Measurements from ENCODE around the gene FBXO47. TPM values are rescaled to one million over a fixed set of nuclear protein-coding genes. Genes with fewer than 3 reads are reported as not detected.

The FBXO47 gene
- total RNA-seq = not detected in 2 replicates

- DNase-seq (ENCODE audit: low read depth in 2 of 2) = peak; percentile 84 to 85
These were observed at the start of gene FBXO47 for GRCh38 chr17:38967290-38967738. Gene FBXO47 (minus strand): TSS chr17:38967403. CDS start chr17:38963025, 4,378 bp downstream.

GRCh38 chr17:39016193-39017153 lies 49.3 kb upstream of the FBXO47 start:
- DNase-seq (ENCODE audit: low read depth in 2 of 2) = peak; percentile 15 to 24

- no peak for DNase-seq (ENCODE audit: low read depth in 2 of 2)
These were observed 48.3 kb upstream of the FBXO47 start for GRCh38 chr17:39015546-39015935.

- DNase-seq (ENCODE audit: low read depth in 2 of 2) = no peak
These were observed 47.8 kb upstream of the FBXO47 start for GRCh38 chr17:39014795-39015545.

GRCh38 chr17:39014044-39014794 lies 47.0 kb upstream of the FBXO47 start:
- peak in 1 of 2 donors; percentile 65 for DNase-seq (ENCODE audit: low read depth in 2 of 2)

- no peak for DNase-seq (ENCODE audit: low read depth in 2 of 2)
These were observed 45.5 kb upstream of the FBXO47 start for GRCh38 chr17:39012725-39013124.

- DNase-seq (ENCODE audit: low read depth in 2 of 2) = no peak
These were observed 44.8 kb upstream of the FBXO47 start for GRCh38 chr17:39011907-39012468.

- no peak for DNase-seq (ENCODE audit: low read depth in 2 of 2)
These were observed 42.4 kb upstream of the FBXO47 start for GRCh38 chr17:39009581-39010001.

- DNase-seq (ENCODE audit: low read depth in 2 of 2) = no peak
These were observed 41.4 kb upstream of the FBXO47 start for GRCh38 chr17:39008633-39009032.

GRCh38 chr17:39002991-39003715 lies 36.0 kb upstream of the FBXO47 start:
- DNase-seq (ENCODE audit: low read depth in 2 of 2) = peak in 1 of 2 donors; percentile 54

- peak in 1 of 2 donors; percentile 59 for DNase-seq (ENCODE audit: low read depth in 2 of 2)
These were observed 34.8 kb upstream of the FBXO47 start for GRCh38 chr17:39001703-39002637.

- no peak for DNase-seq (ENCODE audit: low read depth in 2 of 2)
These were observed 32.9 kb upstream of the FBXO47 start for GRCh38 chr17:39000021-39000601.

- no peak for DNase-seq (ENCODE audit: low read depth in 2 of 2)
These were observed 29.6 kb upstream of the FBXO47 start for GRCh38 chr17:38996660-38997337.

- peak in 1 of 2 donors; percentile 29 for DNase-seq (ENCODE audit: low read depth in 2 of 2)
These were observed 26.8 kb upstream of the FBXO47 start for GRCh38 chr17:38994026-38994425.

GRCh38 chr17:38984666-38985065 lies 17.5 kb upstream of the FBXO47 start:
- no peak for DNase-seq (ENCODE audit: low read depth in 2 of 2)

- DNase-seq (ENCODE audit: low read depth in 2 of 2) = peak; percentile 72 to 79
These were observed 15.9 kb upstream of the FBXO47 start for GRCh38 chr17:38982858-38983746.

GRCh38 chr17:38981636-38982035 lies 14.4 kb upstream of the FBXO47 start:
- DNase-seq (ENCODE audit: low read depth in 2 of 2) = no peak
